HUES64 (cell line): ENCODE measurements around the gene RELB.

ENCODE experiments used
- H3K27ac ChIP-seq: 2 replicates; pipeline ENCODE4 v1.7.0; 2013; ENCODE audit warnings: low read depth, low read length, inconsistent platforms
- H3K27me3 ChIP-seq: 2 replicates; pipeline ENCODE4 v1.6.1; 2013; ENCODE audit warnings: mild to moderate bottlenecking, low read length; ENCODE audit not compliant: insufficient read depth
- H3K36me3 ChIP-seq: 2 replicates; pipeline ENCODE4 v1.6.1; 2013; ENCODE audit warnings: mild to moderate bottlenecking, low read length; ENCODE audit not compliant: insufficient read depth
- H3K4me1 ChIP-seq: 2 replicates; pipeline ENCODE4 v1.6.1; 2013; ENCODE audit warnings: mild to moderate bottlenecking, low read length, moderate library complexity; ENCODE audit not compliant: insufficient read depth
- H3K4me3 ChIP-seq: 2 replicates; pipeline ENCODE4 v1.5.1; 2013; ENCODE audit warnings: mild to moderate bottlenecking, low read length, moderate library complexity
- H3K9ac ChIP-seq: 2 replicates; pipeline ENCODE4 v1.6.1; 2013; ENCODE audit warnings: mild to moderate bottlenecking, low read depth, low read length
- H3K9me3 ChIP-seq: 2 replicates; pipeline ENCODE4 v1.6.1; 2013; ENCODE audit warnings: low read depth, low read length; ENCODE audit not compliant: insufficient read depth
- WGBS: fragments of 150-250, 120-280 bp; methylation state at CpG from one replicate; pipeline ENCODE4 v1.1.7; 2013; ENCODE audit warnings: missing lambda C conversion rate; 5-methylcytosine and 5-hydroxymethylcytosine counted together

Gene RELB

DNA sequence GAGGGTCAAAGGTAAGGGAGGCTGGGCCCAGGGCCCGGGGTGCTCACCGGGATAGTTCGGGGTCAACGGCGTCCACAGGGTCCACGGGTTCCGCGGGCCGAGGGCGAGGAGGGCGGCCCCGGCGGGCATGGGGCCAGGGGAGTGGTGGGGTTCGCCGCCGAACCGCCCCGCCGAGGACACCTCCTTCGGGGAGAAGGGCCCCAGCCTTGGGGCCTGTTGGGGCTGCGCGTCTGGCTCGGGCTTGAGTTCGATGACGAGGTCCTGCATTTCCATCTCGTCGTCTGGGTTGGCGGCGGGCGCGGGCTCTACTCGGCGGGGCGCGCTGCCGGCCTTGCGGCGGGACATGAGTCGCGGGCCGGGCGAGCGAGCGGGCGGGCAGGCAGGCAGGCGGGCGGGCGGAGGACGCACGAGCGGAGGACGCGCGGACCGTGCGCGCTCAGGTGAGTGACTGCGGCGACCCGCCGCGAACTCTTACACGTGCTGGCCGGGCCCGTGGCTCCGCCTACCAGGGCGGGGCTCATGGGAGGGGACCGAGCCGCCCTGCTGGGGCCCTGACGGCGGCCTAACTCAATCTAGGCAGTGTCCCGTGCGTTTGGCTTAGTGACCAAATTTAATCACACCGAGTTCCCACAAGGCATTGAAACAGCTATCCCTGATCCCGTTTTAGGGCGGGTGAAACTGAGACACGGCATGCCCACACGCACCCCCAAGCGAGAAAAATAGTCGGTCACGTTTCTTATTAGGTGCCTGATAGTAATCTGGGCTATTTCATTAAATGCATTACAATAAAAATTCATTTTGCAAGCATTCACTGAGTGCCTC lies 75.0 kb downstream of the RELB start, which contains the start of gene ZNF296:
Gene ZNF296 (minus strand): TSS at position 450 of the 822 bp plus-strand sequence. CDS start 105 bp downstream, at position 345.
- Histone ChIP-seq H3K9ac (peak within 1 kb of the TSS; percentile 58), H3K4me1 (peaks cover 41% of the 10 kb centered on the region), H3K27ac (peak within 1 kb of the TSS; percentile 77; the same call in 1 of the 2 replicates), H3K9me3 (no peaks in the 10 kb centered on the region), H3K36me3 (peaks cover 17% of the 10 kb centered on the region), H3K4me3 (peak within 1 kb of the TSS; percentile 77), H3K27me3 (no peaks in the 10 kb centered on the region)
- WGBS: 2% methylated on average over 81 of the region's 81 CpGs

DNA sequence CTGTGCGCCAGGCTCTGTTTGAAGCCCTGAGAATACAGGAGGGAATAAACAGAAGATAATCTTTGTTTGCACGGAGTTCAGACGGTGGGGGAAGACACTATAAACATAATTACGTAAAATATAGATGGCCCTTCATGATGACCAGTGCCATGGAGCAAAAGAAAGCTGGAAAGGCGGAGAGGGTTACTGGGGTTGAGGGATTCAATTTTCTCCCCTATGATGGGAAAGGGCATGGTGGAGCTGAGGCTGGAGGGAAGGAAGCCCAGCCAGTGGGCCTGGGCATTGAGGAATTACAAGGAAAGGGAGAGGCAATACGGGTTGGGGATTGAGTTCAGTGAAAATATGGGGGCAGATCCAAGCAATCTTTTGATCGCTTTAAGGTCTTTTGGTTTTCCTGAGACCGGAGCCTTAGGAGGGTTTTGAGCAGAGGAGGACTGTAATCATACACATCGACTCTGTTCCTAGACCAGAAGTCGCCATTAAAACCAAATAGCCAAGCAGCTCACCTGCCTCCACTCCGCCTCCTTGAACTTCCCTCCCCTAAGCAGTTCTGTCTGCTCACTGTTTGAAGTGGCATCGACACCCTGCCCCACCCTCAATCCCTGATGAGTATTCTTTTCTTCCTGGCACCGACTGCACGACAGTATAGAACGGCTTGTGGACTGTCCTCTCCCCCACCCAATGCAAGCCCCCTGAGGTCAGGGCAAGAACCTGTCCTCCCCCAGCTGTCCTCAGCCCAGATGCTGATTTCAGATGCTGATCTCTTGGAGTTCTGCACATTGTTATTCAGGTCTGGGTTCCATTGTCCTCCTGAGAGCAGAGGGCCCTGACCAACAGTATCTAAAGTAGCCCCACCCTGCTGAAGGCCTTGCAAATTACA lies 75.8 kb downstream of the RELB start:
- peaks cover 17% of the 10 kb centered on the region for H3K36me3 ChIP-seq
- H3K9ac ChIP-seq: peak overlapping the region; percentile 36; the same call in 1 of the 2 replicates
- 58% methylated on average over 15 of the region's 15 CpGs for WGBS
- H3K27ac ChIP-seq: peak overlapping the region; percentile 77; the same call in 1 of the 2 replicates
- H3K27me3 ChIP-seq: no peaks in the 10 kb centered on the region
- H3K4me3 ChIP-seq: peak overlapping the region; percentile 77
- H3K4me1 ChIP-seq: peaks cover 41% of the 10 kb centered on the region
- no peaks in the 10 kb centered on the region for H3K9me3 ChIP-seq

DNA sequence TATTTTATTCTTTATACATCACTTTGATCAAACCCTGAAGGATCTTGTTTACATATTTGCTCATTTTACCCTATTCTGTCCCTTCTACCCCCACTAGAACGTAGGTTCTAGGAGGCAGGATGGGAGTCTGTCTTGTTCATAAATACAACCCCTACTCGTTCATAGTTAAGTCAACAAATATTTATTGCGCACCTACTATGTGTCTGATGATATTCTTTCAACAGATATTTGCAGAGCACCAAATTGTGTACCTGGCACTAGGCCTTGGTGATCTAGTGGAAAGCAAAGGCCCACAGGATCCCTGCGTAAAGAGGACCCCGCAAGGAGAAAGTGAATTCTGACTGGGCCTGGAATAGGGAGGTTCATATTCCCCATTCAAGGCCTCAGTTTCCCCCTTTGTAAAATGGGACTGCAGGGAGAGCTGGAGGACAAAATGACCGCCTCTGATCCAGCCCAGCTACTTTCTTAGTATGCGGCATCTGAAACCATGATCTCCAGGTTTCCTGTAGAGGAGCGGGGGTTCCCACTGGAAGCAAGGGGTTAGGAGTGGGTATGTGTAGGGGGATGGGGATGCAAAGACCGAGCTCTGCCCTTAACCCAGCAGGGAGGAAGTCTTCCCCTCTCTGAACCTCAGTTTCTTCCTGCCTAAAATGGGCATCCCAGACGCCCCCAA lies 77.3 kb downstream of the RELB start:
- Histone ChIP-seq H3K9me3 (no peaks in the 10 kb centered on the region), H3K9ac (peak overlapping the region; percentile 97), H3K27ac (peak overlapping the region; percentile 100), H3K36me3 (peaks cover 21% of the 10 kb centered on the region), H3K4me1 (peaks cover 41% of the 10 kb centered on the region), H3K4me3 (peak overlapping the region; percentile 92), H3K27me3 (no peaks in the 10 kb centered on the region)
- WGBS: 66% methylated on average over 10 of the region's 10 CpGs

DNA sequence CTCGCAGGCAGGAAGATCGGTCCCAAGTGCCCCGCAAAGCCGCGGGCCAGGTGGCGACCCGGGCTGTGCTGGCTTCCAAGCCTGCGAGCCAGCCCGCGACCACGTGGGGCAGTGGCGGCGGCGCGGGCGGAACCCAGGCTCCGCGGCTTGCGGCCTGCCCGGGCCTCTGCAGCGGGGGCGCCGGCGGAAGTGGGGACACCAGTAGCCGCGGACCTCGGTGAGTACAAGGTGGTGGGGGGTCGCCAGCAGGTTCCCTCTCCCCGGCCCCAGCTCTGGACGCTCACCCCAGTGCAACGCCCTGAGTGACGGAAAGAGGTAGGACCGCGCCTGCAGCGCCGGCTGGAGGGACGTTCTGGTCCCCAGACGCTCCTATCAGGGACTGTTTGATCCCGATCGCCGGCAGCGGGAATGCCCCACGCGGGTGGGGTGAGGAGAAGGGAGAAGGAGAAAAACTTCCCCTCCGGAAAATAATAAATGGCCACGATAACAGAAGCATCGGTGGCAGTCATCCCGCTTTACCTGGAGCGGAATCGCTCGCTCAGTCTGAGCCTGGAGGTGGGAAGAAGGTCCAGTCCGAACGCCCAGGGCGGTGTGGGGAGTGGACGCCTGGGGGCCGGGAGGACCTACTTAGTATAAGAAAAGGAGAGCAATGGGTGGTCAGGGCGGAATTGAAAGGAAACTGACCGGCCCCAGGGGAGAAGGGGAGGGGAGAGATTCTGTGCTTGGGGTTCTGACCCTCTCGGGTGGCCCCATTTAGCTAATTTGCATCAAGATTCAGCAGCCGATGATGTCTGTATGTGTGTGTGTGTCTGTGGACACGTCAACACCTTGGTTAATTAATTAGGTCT lies 78.0 kb downstream of the RELB start, which contains the start of gene GEMIN7:
Gene GEMIN7 (plus strand): TSS at position 198 of the 848 bp plus-strand sequence. CDS start 10,855 bp downstream, outside the sequence.
- 1% methylated on average over 61 of the region's 61 CpGs for WGBS
- H3K4me3 ChIP-seq: peak within 1 kb of the TSS; percentile 92
- peaks cover 40% of the 10 kb centered on the region for H3K4me1 ChIP-seq

DNA sequence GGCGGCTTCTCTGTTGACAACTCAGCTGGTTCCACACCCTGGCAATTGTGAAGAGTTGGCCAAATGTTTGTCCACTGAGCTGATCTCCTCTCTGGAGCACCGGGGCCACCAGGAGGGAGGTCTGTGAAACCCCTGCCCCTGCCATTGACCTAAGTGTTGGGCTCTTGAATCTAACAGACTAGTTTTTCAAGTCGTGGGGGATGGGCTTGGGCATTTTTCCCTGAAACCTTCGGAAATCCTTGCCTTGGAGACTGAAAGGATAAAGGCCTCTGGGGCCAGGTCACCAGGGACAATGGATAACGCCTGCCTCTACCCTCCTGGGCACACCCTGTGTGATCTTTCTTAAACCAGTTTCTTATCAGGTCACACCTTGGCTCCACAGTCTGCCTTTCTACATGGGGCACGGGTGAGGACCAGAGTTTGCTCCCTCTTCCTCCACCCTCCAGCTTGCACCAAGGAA lies 78.7 kb downstream of the RELB start:
- peaks cover 17% of the 10 kb centered on the region for H3K36me3 ChIP-seq
- 2% methylated on average over 6 of the region's 6 CpGs for WGBS
- peak overlapping the region; percentile 100 for H3K27ac ChIP-seq
- H3K4me3 ChIP-seq: peak overlapping the region; percentile 92
- no peaks in the 10 kb centered on the region for H3K9me3 ChIP-seq
- peaks cover 35% of the 10 kb centered on the region for H3K4me1 ChIP-seq
- H3K9ac ChIP-seq: peak overlapping the region; percentile 97
- H3K27me3 ChIP-seq: no peaks in the 10 kb centered on the region

More for the DNA sequence above, 78.0 kb downstream of the RELB start, which contains the start of gene GEMIN7:
- Histone ChIP-seq H3K9me3 (no peaks in the 10 kb centered on the region), H3K9ac (peak within 1 kb of the TSS; percentile 97), H3K36me3 (peaks cover 19% of the 10 kb centered on the region), H3K27ac (peak within 1 kb of the TSS; percentile 100), H3K27me3 (no peaks in the 10 kb centered on the region)

DNA sequence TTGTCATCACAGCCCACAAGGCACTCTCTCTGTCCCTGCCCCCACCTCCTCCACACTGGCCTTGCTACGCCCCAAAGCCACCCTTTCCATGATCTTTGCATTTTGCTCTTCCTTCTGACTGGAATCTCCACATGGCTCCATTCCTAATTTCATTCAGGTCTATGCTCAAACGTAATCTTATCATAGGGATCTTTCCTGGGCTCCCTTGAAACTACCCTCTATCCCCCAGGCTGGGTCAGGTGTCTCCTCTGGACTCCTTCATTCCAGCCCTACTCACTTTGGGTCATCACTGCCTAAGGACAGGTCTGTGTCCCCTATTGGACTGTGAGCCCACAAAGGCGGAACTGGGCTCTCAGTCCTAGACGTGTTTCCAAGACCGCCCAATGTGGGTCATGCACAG lies 80.9 kb downstream of the RELB start:
- no peaks in the 10 kb centered on the region for H3K9me3 ChIP-seq
- H3K9ac ChIP-seq: no peak overlapping the region
- H3K27ac ChIP-seq: no peak overlapping the region
- 94% methylated on average over 5 of the region's 5 CpGs for WGBS
- no peaks in the 10 kb centered on the region for H3K27me3 ChIP-seq
- peaks cover 26% of the 10 kb centered on the region for H3K4me1 ChIP-seq
- H3K4me3 ChIP-seq: no peak overlapping the region
- H3K36me3 ChIP-seq: peaks cover 29% of the 10 kb centered on the region

DNA sequence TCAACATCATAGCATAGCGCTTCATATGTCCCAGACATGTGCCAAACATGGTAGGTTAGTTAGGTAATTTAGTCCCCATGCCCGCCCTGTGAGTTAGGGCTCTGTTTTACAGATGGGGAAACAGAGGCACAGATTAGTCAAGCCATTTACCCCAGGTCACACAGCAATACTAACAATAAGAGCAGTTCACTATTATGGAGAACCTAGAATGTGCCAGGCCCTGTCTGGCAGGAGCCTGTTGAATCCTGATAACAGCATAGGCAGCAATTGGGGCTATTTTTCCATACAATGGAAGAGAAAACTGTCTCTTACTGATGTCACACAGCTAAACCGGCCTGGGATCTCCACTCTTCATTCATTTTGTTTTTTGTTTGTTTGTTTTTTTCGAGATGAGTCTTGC lies 85.2 kb downstream of the RELB start:
- no peaks in the 10 kb centered on the region for H3K27me3 ChIP-seq
- no peak overlapping the region for H3K4me3 ChIP-seq
- H3K36me3 ChIP-seq: peaks cover 57% of the 10 kb centered on the region
- no peak overlapping the region for H3K9ac ChIP-seq
- H3K9me3 ChIP-seq: no peaks in the 10 kb centered on the region
- WGBS: 92% methylated on average over 2 of the region's 4 CpGs
- H3K27ac ChIP-seq: no peak overlapping the region
- H3K4me1 ChIP-seq: peaks cover 4% of the 10 kb centered on the region; the same call in 1 of the 2 replicates

DNA sequence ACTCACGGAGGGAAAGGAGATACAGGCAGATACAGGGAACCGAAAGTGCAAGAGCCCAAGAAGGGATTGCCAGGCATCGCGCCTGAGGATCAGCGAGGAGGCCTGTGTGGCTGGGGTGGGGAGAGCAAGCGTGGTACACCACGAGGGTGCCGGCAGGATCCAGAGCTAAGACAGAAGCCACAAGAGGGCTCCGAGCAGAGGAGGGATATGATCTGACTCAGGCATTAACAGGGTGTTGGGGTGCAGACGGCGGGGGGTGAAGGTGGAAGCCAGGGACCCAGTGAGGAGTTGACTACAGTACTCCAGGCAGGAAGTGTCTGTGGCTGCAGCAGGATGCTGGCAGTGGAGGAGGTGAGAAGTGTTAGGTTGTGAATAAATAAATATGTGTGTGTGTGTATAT lies 86.3 kb downstream of the RELB start:
- Histone ChIP-seq H3K9ac (no peak overlapping the region), H3K27ac (no peak overlapping the region), H3K9me3 (no peaks in the 10 kb centered on the region), H3K36me3 (peaks cover 47% of the 10 kb centered on the region), H3K4me1 (peaks cover 4% of the 10 kb centered on the region; the same call in 1 of the 2 replicates), H3K27me3 (no peaks in the 10 kb centered on the region), H3K4me3 (no peak overlapping the region)
- 95% methylated on average over 11 of the region's 11 CpGs for WGBS
